ENCODE measurements around the gene ARSB.

The ARSB gene

DNA sequence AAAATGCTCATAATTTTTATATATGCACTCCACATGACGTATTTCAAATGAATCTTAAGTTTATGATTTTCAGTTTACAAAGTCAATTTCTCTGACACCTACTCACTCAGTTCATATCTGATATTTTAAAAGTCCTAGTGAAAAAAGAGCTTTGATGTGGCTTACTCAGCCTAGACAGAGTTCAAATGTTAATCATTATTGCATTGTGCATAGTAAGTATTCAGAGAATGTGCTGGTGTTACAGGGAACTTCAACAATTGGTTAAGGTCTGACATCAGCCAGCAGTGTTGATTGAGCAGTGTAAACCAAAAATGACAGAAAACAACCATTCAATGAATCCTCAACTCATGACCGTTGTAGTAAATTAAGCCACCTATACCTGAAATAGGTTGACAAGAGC, 189.4 kb downstream of the ARSB start:
- no peak overlapping the region for H3K4me3 ChIP-seq (ENCODE audit: low read depth, low read length)
- no peak for DNase-seq (ENCODE audit: low read depth)

DNA sequence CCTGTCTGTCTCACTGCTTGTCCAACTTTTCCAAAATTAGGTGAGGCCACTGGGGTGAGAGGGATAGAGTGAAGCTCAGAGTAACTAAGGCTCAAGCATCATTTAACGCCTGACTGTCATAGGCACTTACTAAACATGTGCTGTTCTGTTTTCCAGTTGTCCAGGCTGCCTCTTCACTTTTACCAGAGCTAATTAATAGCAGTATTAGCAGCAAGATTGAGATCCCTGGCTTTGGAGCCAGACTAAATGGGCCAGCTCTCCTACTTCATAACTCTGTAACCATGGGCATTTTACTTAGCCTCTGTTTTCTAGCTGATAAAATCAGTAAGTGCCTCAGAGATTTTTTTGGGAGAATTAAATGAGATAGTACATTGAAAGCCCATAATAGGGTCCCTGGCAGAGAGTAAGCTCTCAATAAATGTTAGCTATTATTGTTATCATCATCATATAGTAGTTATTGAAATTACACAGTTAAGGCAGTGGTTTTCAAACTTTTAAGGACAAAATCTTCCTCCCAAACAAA, 190.4 kb downstream of the ARSB start:
- no peak overlapping the region for H3K4me3 ChIP-seq (ENCODE audit: low read depth, low read length)
- DNase-seq (ENCODE audit: low read depth): no peak

DNA sequence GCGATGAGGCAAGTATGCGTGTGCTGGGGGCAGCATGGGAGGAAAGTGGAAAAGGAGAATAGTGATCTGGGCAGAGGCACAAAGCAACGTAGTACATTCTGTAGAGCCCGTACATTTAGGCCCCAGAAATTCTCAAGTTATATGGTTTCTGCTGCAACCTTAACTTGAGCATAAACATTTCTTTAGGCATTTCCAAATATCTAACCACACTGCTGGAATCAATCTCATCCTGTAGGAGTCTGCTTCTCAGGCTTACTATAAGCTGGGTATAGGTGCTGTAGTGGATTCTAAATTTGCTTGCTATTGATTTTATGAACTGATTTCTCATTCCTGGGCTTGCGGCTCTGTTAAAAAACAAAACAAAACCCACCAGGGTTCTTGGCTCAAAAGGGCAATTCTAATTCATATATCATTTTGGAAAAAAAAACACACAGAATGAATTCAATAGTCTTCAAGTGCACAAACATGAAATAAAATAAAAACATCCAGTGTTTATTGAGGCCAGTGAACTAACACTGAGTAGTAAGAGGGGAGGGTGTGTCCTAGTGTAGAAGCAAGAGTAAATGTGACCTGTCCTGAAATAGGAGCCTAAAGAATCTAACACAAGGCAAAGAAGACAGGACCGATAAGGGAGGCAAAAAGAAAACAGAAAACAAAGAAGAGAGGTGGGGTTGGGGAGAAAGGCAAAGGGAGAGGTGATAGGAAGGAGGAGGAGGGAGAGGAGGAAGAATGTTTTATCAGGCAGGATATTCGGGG, 191.0 kb downstream of the ARSB start:
- DNase-seq (ENCODE audit: low read depth): no peak
- no peak overlapping the region for H3K4me3 ChIP-seq (ENCODE audit: low read depth, low read length)

DNA sequence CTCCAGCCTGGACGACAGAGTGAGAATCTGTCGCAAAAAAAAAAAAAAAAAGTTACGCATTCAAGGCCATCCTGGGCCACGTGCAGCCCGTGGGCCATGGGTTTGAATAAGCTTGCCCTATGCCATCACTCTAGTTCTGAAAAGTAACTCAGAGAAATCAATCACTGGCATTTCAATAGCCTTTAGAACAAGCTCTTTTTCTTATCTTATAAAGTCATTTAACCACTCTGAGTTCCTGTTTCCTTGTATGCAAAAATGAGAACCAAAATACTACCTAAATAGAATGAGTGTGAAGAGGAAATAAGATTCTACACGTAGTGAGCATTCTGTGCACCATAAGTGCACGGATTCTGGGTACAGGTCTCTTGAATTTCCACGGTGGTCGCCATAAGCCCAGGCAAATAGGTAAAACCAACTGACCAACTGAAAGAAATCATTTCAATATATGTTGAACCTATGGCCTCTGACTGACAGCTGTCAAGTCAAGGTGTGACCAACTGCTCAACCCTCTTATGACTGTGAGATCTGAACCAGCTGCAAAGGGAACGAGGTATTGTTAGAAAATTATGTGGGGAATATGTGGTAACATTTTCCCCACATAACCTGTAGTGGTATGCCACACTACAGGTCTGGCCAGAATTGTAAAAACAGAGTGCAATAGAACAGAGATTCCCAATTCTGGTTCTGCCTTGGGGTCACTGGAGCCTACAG, 192.6 kb downstream of the ARSB start:
- no peak for DNase-seq (ENCODE audit: low read depth)
- no peak overlapping the region for H3K4me3 ChIP-seq (ENCODE audit: low read depth, low read length)

DNA sequence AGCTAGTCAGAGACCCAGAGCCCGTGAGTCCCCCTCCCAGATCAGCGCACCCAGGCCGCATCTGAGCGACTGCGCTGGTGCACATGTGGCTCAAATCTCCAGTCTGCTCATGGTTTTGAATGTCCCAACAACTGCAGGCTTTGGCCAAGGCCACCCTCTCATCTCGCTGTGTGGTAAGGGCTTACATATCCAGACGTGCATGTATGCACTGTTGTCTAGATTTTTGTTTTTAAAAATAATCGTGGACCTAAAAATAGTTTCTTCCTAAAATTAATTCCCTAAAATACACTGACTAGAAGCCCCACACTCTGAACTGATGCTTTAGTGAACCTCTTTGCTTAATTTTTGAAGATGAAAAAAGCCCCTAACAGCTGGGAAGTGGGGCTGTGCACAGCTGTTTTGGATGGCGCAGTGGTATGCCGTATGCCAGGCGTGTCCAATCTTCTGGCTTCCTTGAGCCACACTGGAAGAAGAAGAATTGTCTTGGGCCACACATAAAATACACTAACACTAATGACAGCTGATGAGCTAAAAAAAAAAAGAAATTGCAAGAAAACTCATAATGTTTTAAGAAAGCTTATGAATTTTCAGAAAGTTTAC, 193.5 kb downstream of the ARSB start:
- H3K4me3 ChIP-seq (ENCODE audit: low read depth, low read length): no peak overlapping the region

DNA sequence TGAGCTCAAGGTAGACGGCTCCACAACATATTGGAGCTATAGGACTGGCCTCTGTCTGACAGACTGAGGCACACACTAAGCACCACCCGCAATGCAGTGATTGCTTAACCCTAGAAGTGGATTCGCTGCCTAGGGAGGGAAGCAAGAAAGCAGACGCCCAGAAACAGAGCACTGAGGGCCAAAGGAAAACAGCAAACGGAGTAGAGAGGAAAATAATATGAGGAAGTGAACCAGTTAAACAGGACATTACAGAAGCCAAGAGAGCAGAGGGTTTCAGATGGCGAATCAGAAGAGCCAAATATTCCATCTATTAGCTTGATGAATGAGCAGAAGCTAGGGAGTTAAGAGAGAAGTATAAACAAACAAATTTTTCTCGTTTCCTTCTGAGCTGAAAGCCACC, 197.3 kb downstream of the ARSB start:
- DNase-seq (ENCODE audit: low read depth): no peak
- H3K4me3 ChIP-seq (ENCODE audit: low read depth, low read length): no peak overlapping the region

More for the DNA sequence above, 193.5 kb downstream of the ARSB start:
- DNase-seq (ENCODE audit: low read depth): no peak

DNA sequence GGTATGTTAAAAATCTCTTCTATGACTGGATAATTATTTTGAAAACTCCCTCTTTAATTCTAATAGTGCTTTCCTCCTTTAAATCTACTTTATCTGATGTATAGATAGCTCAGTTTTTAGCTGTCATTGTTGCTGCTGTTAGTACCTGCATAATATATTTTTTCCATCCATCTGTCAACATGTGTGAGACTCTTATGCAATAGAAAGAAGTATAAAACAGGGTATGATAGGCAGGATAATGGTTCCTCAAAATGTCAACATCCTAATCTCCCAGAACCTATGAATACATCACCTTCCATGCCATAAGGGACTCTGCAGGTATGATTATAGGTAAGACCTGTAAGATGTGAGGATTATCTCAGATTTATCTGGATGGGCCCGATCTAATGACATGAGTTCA, 199.7 kb downstream of the ARSB start:
- no peak overlapping the region for H3K4me3 ChIP-seq (ENCODE audit: low read depth, low read length)
- no peak for DNase-seq (ENCODE audit: low read depth)

DNA sequence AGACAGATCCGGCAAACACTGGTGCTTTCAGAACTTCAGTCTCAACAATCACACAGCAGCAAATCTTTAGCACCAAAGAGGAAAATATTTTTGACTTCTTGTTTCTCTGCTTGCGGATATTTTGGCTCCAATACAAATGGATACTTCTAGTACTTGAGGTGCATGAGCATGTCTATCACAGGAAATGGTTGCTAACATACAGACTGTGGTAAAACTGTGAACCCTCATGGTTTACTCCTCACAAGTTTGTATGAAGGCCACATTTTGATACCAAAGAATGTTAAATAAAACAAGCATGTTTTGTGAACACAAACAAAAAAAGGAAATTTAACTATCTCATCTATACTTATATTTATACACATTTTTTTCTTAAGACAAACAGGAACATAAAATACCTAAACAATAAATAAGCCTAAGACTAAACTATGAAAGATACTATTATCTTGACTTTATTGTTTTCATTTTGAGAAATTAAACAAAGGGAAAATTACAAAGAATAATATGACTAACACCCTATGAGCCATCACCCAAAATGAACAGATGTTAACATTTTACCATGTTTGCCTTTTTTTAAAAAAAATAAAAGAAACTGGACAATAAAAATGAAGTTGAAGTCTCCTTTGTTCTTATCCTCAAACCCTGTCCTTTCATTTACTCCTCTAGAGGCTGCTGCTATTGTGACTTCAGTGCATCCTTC, 201.5 kb downstream of the ARSB start:
- DNase-seq (ENCODE audit: low read depth): no peak
- H3K4me3 ChIP-seq (ENCODE audit: low read depth, low read length): no peak overlapping the region

DNA sequence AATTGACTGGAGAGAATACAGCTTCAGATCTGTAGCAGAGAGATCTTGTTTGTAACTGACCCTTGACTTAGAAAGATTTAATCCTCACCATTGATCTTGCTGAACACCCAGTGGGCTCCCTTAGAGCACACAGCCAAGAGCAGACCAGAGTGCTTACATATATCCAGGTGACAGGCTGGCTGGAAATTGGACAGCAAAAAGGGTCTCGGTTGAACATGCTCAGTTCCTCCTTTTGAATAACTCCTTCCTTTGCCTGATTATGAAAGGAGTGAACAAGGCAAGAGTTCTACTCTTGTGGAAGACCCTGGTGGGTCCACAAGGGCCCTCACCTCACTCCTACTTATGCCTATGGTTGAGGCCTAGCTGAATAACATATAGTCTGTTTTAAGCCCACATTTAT, 202.4 kb downstream of the ARSB start:
- DNase-seq (ENCODE audit: low read depth): no peak
- no peak overlapping the region for H3K4me3 ChIP-seq (ENCODE audit: low read depth, low read length)

DNA sequence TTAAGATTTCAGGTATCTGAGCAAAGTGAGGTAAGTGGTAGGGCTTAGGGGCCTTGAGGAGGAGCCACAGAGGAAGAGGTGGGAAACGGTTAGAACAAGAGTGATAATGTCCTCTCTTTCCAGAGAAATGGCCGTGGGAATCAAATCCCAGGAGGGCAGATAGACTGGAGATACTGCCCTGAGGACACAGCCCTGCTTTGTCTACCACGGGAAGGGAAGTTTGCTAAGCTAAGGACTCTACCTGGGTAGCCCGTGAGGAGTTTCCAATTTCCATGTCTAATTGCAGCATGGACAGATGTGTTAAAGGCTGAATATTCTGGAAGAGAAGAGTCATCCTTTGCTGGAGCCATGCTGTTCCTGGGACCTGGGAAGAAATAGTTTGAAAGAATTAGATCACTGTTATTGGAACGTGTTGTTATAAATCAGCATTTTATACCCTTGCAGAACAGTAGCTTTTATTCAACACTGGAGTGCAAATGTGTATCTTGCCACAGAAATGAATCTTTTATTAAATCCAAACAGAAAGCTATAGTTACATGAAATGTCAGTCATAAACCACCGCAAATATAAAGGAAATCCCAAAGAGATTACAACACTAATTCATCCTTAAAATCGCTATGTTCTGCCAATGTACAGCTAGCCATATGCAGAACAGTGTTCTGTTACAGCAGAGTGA, 203.4 kb downstream of the ARSB start:
- DNase-seq (ENCODE audit: low read depth): no peak
- no peak overlapping the region for H3K4me3 ChIP-seq (ENCODE audit: low read depth, low read length)

DNA sequence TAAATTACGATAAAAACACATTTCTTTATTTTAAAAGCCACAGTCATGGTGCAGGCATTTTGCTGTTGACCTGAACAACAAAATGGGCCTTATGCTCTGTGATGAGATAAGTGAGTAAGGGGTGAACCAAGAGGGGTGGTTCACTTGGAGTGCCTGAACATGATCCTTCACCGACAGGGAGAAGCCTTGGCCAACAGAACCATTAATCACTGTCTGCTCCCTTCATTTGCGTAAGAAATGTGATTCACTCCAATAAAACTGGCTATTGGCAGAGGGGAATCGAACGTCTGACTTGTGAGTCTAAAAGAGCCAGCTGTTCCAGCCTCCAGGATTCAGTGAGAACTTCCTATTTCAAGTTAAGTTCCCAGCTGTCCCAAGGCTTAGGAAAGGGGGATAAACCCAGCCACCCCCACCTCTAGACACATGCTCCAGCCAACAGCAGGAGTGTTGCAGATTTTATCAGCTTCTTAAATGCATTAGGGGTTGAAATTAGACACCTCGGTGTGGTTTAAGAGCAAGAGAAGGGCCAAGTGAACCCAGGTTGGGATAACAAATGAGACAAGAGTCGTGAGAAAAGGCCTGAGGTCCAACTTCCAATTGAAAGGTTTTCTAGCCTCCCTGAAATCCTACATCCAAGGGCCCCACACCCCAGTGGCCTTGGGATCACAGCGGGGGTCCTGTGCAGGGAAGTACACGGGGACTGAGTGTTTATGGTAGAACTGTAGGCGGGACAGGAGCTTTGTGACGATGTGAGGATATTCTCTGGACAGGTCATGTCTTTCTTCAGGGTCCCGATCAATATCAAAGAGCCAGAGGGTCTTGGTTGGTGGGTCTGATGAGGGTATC, 205.1 kb downstream of the ARSB start:
- DNase-seq (ENCODE audit: low read depth): peak; percentile 71
- H3K4me3 ChIP-seq (ENCODE audit: low read depth, low read length): no peak overlapping the region

DNA sequence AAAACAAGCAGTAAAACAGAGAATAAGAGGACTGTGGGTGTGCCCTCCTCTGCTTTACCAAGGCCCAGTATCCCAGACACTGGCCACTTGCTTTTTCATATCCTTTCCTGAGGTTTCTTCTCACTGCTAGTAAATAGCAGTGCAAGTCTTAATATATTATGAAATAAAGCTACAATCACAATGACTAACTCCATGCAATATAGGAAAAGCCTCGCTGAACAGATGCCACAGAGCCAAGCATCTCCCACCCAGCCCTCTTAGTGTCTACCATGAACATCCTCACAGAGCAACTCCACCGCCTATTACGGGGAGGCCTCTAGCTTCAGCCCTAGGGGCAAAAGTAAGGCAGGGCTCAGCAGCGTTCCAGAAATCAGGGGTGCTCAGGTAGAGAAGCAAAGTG, 205.8 kb downstream of the ARSB start:
- no peak for DNase-seq (ENCODE audit: low read depth)
- no peak overlapping the region for H3K4me3 ChIP-seq (ENCODE audit: low read depth, low read length)

DNA sequence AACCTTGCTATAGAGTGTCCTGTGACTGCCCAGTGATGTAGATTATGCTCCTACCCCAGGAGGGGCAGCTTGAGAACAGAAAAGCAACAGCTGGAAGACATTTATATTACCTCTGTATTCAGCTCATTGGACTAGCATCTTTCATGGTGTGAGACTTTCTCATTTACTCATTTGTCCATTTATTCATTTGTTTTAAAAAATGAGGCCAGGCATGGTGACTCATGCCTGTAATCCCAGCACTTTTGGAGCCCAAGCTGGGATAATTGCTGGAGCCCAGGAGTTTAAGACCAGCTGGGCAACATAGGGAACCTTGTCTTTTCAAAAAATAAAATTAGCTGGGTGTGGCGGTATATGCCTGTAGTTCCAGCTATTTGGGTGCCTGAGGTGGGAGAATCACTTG, 206.6 kb downstream of the ARSB start:
- no peak overlapping the region for H3K4me3 ChIP-seq (ENCODE audit: low read depth, low read length)
- DNase-seq (ENCODE audit: low read depth): no peak

DNA sequence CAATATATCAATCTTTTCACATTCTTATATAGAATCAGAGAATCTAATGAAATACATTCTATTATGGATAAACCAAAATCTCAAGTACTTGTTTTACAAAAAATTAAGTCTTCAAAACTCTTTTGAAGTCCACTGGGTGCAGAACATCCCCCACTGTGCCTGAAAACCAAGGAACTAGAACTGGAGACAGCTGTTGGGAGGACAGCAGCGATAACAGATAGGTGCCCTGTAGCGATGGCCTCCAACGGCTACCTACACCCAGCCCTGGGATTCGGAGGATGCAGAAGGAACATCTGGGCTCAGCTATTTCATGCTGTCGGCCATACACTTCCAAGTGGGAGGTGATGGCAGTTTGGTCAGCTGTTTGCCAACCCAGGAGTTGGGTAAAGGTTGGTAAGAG, 207.2 kb downstream of the ARSB start:
- DNase-seq (ENCODE audit: low read depth): no peak
- no peak overlapping the region for H3K4me3 ChIP-seq (ENCODE audit: low read depth, low read length)

DNA sequence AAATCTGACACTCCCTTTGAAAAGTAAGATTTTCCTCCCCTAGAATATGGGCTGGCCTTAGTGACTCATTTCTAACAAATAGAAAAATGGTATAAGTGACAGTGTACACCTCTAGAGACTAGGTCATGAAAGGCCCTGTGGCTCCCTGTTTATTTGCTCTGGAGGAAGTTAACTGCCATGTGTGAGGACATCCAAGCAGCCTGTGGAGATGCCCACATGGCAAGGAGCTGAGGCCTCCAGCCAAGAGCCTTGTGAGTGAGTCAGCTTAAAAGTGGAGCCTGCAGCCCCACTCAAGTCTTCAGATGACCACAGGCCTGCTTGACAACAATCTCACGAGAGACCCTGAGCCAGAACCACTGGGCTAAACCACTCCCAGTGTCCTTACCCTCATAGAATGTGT, 208.5 kb downstream of the ARSB start:
- H3K4me3 ChIP-seq (ENCODE audit: low read depth, low read length): no peak overlapping the region
- DNase-seq (ENCODE audit: low read depth): no peak

DNA sequence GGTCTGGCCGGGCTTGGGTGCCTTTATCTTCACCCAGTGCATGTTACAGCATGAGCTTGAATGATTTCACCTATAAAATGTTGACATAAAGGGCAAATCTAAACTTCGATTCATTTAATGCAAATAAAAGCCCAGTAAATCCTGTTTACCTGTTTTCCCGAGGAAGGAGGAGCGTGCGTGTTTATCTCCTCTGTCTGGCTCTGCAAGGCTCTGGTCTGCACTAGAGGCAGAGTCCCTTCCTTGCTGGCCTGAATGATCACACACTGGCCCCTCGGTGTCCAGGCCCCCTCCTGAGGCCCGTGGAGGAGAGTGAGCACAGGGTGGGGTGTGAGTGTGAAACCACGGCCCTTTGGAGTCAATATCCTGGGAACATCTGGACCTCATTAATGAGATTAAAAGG, 211.5 kb downstream of the ARSB start:
- no peak overlapping the region for H3K4me3 ChIP-seq (ENCODE audit: low read depth, low read length)

DNA sequence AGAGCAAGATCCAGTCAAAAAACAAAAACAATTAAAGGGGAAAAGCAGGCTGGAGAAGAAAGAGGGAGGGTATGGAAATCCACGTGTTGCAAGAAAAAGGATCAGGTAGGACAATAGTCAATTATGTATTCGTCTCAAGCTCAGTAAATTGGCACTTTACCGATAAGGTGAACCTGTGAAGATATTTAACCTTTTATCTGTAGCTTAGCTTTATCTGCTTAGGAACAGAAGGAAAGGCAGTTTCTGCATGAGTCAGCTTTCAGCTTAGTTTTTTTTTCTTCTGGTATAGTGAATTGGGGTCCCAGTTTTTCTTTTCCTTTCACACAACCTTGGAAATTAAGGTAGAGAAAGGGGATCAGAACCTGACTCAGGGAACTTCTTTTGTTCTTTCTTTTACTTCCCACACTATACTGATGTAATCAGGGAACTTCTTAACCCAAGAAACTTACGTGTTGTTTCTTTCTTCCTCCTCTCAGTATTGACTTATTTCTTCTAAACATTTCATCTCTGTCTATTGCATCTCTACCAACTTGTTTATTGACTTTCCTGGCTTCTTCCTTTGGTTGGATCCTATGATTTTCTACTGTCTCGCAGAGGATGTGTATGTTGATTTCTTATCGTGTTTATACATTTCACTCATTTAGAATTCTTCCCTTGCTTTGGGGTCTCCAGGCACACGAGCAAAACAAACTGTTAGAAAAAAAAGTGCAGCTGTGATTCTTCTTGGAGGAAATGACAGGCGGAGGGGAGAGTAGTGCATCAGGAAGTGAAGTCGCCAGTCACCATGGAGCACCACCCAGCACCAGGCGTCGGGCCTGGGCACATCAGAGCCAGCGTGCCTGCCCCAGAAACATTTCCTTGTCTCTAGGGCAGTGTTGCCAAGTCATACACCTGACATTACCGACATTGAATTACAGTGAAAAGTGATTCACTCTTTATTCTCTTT, 213.6 kb downstream of the ARSB start:
- no peak overlapping the region for H3K4me3 ChIP-seq (ENCODE audit: low read depth, low read length)
- no peak for DNase-seq (ENCODE audit: low read depth)

More for the DNA sequence above, 211.5 kb downstream of the ARSB start:
- DNase-seq (ENCODE audit: low read depth): no peak

All from skeletal muscle cell (primary cell).